Ovary (tissue), 9 donors: ENCODE measurements around the gene TULP4. TPM values are rescaled to one million over a fixed set of nuclear protein-coding genes. Genes with fewer than 3 reads are reported as not detected.

Experiments used
- DNase-seq, 5 donors: peaks; one replicate each; pipeline ENCODE4 v3.0.0-alpha.2; 2019 to 2020
- H3K27ac ChIP-seq, 2 donors: fragments of 200-600 bp; one replicate each; pipeline versions ENCODE4 v1.5.1 to v1.8.0; 2019 to 2022
- H3K27me3 ChIP-seq: fragments of 200-600 bp; one replicate; pipeline ENCODE4 v1.8.0; 2022
- H3K36me3 ChIP-seq: fragments of 200-600 bp; sonication (generic); one replicate; pipeline ENCODE4 v1.5.1; 2019
- H3K4me1 ChIP-seq: one replicate; pipeline ENCODE4 v1.8.1; 2013; ENCODE audit warnings: mild to moderate bottlenecking, moderate library complexity; ENCODE audit not compliant: insufficient read depth
- H3K4me3 ChIP-seq: fragments of 200-600 bp; sonication (generic); one replicate; pipeline ENCODE4 v1.5.1; 2017
- H3K9me3 ChIP-seq, 2 donors: fragments of 200-600 bp in 1 of 2; sonication (generic) in 1 of 2; one replicate each; pipeline versions ENCODE4 v1.5.1 to v1.8.1; 2013 to 2019; ENCODE audit warnings: mild to moderate bottlenecking in 1 of 2, moderate library complexity in 1 of 2
- CTCF ChIP-seq, 3 donors: fragments of 450-650 bp in 2 of 3; fragments of 200-600 bp in 1 of 3; IDR thresholded peaks; one replicate each; pipeline versions ENCODE4 v1.5.1 to v1.8.0; 2016 to 2022; ENCODE audit warnings: antibody characterized with exemption in 3 of 3, mild to moderate bottlenecking in 1 of 3
- EP300 ChIP-seq: sonication (generic); formaldehyde crosslinking; IDR thresholded peaks from one replicate; pipeline ENCODE4 v1.6.1; 2017; ENCODE audit warnings: antibody characterized with exemption
- POLR2A ChIP-seq: fragments of 450-650 bp; IDR thresholded peaks from one replicate; pipeline ENCODE4 v1.6.1; 2017; ENCODE audit warnings: antibody characterized with exemption, mild to moderate bottlenecking, moderate library complexity
- WGBS, 3 donors: extraction: QIAGEN DNeasy Blood & Tissue Kit in 1 of 3; methylation state at CpG; one replicate each; pipeline versions ENCODE4 v1.1.5 to v1.1.7; 2013 to 2017; 5-methylcytosine and 5-hydroxymethylcytosine counted together
- intact Hi-C, 4 donors: fragments of 100-400 bp; cut with DNase I; formaldehyde crosslinking; loops; one replicate each; pipeline versions ENCODE4 v1.11.0 to v1.15.1; 2022 to 2023
- polyA plus RNA-seq, 2 donors: library from polyadenylated mRNA; stranded (reverse); fragments of 200-250 nt in 1 of 2; fragments of 350-450 nt in 1 of 2; fragmentation: Illumina TruSeq in 1 of 2; extraction: RNeasy Lipid Tissue Mini Kit (QIAGEN cat#74804) in 1 of 2; gene quantifications; one replicate each; pipeline ENCODE4 v1.2.3, GENCODE V29; 2013 to 2014
- total RNA-seq, 7 donors: library from RNA; depleted of rRNA in 2 of 7; stranded (reverse); fragments of >200 nt in 2 of 7; fragmentation: NEBNext Ultra II Directional in 3 of 7; extraction: Animal tissue kit (Norgen Biotek cat#: 25700) in 3 of 7; gene quantifications; one replicate each; pipeline versions ENCODE4 v1.1.0 to v1.2.4, GENCODE V29; 2016 to 2023
- donor health status: DM: no; HTN: no; CAD: no; lungs with moderate emphysema.
- donor health status: DM: no; HTN: no; CAD: no.
- donor health status: Bipolar disorder and iron deficiency.
- donor health status: DM: yes; HTN: yes; CAD: no.
- donor health status: DM: no; HTN: no; CAD: no.
- donor health status: DM: yes; HTN: yes; CAD: no.

Gene TULP4
- total and polyA plus RNA-seq, 9 donors = 7.5 to 152 (median 92.6) TPM

- no peak for DNase-seq
- TF ChIP-seq POLR2A (no peak), EP300 (no peak), CTCF (IDR thresholded peaks at IDR 0.05) (no peak)
- H3K27me3 ChIP-seq = peaks cover 2% of the 10 kb centered on the region
- H3K27ac ChIP-seq = no peak overlapping the region
- no peaks in the 10 kb centered on the region for H3K4me1 ChIP-seq
- H3K9me3 ChIP-seq = no peaks in the 10 kb centered on the region
- intact Hi-C loops = no loop called here
- 87 to 92% (median 89%) methylated on average over 4 of the region's 4 CpGs for WGBS, 3 donors
- H3K36me3 ChIP-seq = no peaks in the 10 kb centered on the region
- no peak overlapping the region for H3K4me3 ChIP-seq
Measured at GRCh38 chr6:158421381-158421780, 109.1 kb downstream of the TULP4 start.

DNA sequence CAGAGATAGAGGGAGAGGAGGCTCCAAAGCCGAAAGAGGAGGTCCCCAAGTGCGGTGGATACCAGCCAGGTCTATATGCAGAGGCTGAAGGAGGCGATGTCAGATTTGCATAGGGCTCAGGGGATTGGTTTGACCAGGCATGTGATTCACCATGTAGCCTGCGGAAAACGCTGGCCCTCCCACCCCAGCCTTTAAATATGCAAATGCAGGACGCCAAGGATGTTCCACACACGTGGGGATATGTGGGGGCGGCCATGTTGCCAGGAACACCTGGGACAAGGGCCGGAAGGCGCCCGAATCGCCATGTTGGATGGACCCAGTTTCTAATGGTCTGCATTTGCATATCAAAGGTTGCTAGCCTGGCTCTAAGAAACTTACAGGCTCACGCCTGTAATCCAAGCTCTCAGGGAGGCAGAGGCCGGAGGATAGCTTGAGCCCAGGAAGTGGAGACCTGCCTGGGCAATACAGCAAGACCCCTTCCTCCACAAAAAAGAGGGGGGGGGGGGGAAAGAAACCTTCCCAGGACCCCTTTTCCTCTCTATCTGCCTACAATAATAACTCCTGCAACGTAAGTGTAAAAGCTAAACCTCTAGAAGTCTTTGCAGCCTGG, 110.5 kb downstream of the TULP4 start:
- TF ChIP-seq EP300 (no peak), CTCF (IDR thresholded peaks at IDR 0.05) (no peak), POLR2A (no peak)
- Histone ChIP-seq H3K4me1 (no peaks in the 10 kb centered on the region), H3K4me3 (no peak overlapping the region), H3K36me3 (no peaks in the 10 kb centered on the region), H3K27me3 (peaks cover 2% of the 10 kb centered on the region), H3K9me3 (no peaks in the 10 kb centered on the region), H3K27ac (no peak overlapping the region)
- DNase-seq = no peak
- intact Hi-C loops = no loop called here
- 89 to 92% (median 91%) methylated on average over 14 to 15 of the region's 15 CpGs for WGBS, 3 donors

DNA sequence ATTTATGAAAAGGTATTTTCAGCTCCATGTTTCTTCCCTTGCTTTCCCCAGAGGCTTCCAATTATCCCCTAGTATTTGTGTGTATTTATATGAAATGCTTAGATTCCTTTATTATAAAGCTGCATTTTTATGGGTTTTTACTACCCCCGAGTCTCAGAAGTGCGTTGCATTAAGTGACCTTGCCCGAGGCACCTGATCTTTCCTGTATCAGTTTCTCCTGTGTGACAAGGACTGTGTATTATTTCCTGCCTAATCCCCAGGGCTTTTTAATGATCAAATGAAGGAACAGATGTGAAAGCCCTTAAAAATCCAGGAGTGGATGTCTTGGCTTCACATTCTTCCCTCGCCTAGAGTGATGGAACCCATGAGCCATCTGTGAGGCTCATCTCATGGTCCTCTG, 118.8 kb downstream of the TULP4 start:
- no peak for DNase-seq
- H3K27me3 ChIP-seq = no peaks in the 10 kb centered on the region
- TF ChIP-seq POLR2A (no peak), CTCF (IDR thresholded peaks at IDR 0.05) (no peak), EP300 (no peak)
- no peaks in the 10 kb centered on the region for H3K36me3 ChIP-seq
- H3K4me1 ChIP-seq = no peaks in the 10 kb centered on the region
- H3K27ac ChIP-seq = no peak overlapping the region
- H3K4me3 ChIP-seq = no peak overlapping the region
- intact Hi-C loops = no loop called here
- no peaks in the 10 kb centered on the region for H3K9me3 ChIP-seq
- WGBS, 3 donors = 90 to 95% (median 93%) methylated on average over 4 of the region's 4 CpGs

DNA sequence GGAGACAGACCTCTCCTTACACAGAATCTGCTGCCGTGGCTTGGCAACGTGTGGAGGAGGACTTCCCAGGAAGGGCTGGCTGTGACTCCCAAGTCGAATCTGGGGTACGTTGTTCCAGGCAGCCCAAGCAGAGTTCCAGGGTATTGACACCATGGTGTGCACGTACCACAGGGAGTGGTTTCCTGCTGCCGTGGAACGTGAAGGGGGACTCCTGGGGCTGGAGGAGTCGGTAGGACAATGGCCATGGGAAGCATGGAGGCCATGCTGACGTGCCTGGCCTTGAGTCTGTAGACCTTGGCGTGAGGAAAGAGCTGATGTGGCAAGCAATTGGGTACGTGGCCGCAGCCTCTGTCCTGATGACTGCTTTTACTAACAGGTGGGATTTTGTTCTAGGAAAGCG, 119.3 kb downstream of the TULP4 start:
- Histone ChIP-seq H3K27me3 (no peaks in the 10 kb centered on the region), H3K4me1 (no peaks in the 10 kb centered on the region), H3K27ac (no peak overlapping the region), H3K9me3 (no peaks in the 10 kb centered on the region), H3K4me3 (no peak overlapping the region), H3K36me3 (no peaks in the 10 kb centered on the region)
- TF ChIP-seq CTCF (IDR thresholded peaks at IDR 0.05) = no peak
- TF ChIP-seq POLR2A = no peak
- no peak for TF ChIP-seq EP300
- WGBS, 3 donors = 85 to 89% (median 88%) methylated on average over 13 of the region's 13 CpGs
- DNase-seq = no peak
- intact Hi-C loops = no loop called here
